Stomach (tissue), 4 donors: Measurements from ENCODE around the gene YPEL2.

Experiments used
- CTCF ChIP-seq, 7 experiments: fragments of 450-650 bp in 4 of 7; fragments of 200-600 bp in 3 of 7; sonication (generic) in 3 of 7; IDR thresholded peaks; one replicate each; pipeline ENCODE4 v1.5.1; 2016 to 2019; ENCODE audit warnings: antibody characterized with exemption in 7 of 7, control low read depth in 2 of 7, mild to moderate bottlenecking in 1 of 7
- EP300 ChIP-seq: sonication (generic); formaldehyde crosslinking; IDR thresholded peaks from one replicate; pipeline ENCODE4 v1.6.1; 2017; ENCODE audit warnings: antibody characterized with exemption
- POLR2A ChIP-seq, 4 donors: fragments of 450-650 bp; IDR thresholded peaks; one replicate each; pipeline ENCODE4 v1.6.1; 2016; ENCODE audit warnings: antibody characterized with exemption in 4 of 4, control low read depth in 2 of 4, mild to moderate bottlenecking in 1 of 4, moderate library complexity in 1 of 4
- POLR2AphosphoS5 ChIP-seq, 3 donors: sonication (generic); formaldehyde crosslinking; IDR thresholded peaks; one replicate each; pipeline ENCODE4 v1.6.1; 2016; ENCODE audit warnings: antibody characterized with exemption in 3 of 3

GRCh38 chr17:59357929-59358328 is 26.5 kb downstream of the YPEL2 start:
- TF ChIP-seq CTCF (IDR thresholded peaks at IDR 0.05), result no peak
- no peak for TF ChIP-seq POLR2AphosphoS5 (IDR thresholded peaks at IDR 0.05)
- TF ChIP-seq EP300, result no peak
- no peak for TF ChIP-seq POLR2A (IDR thresholded peaks at IDR 0.05)
